Measurements from ENCODE around the gene MOB2.

- no peak for TF ChIP-seq EZH2 (IDR thresholded peaks at IDR 0.05; ENCODE audit: low read depth)
- TF ChIP-seq CTCF (conservative IDR thresholded peaks at IDR 0.05): no peak
Observed at GRCh38 chr11:1446623-1447022, 40.0 kb downstream of the MOB2 start.

Data from PC-9 (cell line).